Heart left ventricle (tissue), 13 donors: ENCODE data around the gene ZNF391.

Experiments used
- CTCF ChIP-seq, 12 donors: fragments of 200-600 bp; sonication (generic) in 4 of 12; IDR thresholded peaks; one replicate each; pipeline versions ENCODE4 v1.5.0 to v1.8.0; 2018 to 2022; ENCODE audit warnings: antibody characterized with exemption in 12 of 12, mild to moderate bottlenecking in 5 of 12
- POLR2A ChIP-seq, 2 donors: fragments of 450-650 bp; IDR thresholded peaks; one replicate each; pipeline ENCODE4 v1.6.1; 2017; ENCODE audit warnings: antibody characterized with exemption in 2 of 2, mild to moderate bottlenecking in 2 of 2, moderate library complexity in 2 of 2
- donor health status: ischemic (EF 13 %, LVEDD 7.1; RV severe dilation, severe dysfunction).
- donor health status: DM: no; HTN: yes; CAD: no.
- donor health status: DM: no; HTN: no; CAD: no.
- donor health status: ischemic (EF 25% LVEDD 6.9; RV normal size, moderate dysfunction).
- donor health status: ischemic (EF 25% LVEDD 5.7; RV mildly dilated, moderate dysfunction).
- donor health status: ischemic (EF 35%, LVEDD 5.7; RV mildly dilated, moderate dysfunction).
- donor health status: nonischemic (EF 11% LVEDD 7.7; RV severe dilation, severe dysfunction).
- donor health status: DM: yes; HTN: yes; CAD: no.
- donor health status: PGD.
- donor health status: ischemic (EF 29% LVEDD 5.4; RV normal size, mild dysfunction).
- donor health status: nonischemic (EF 23%, LVEDD 6.1; RV moderate dilation, normal function).

- TF ChIP-seq CTCF (IDR thresholded peaks at IDR 0.05) (no peak), POLR2A (IDR thresholded peaks at IDR 0.05) (no peak)
Measured at GRCh38 chr6:27439371-27439770, 50.8 kb downstream of the ZNF391 start.
